ENCODE measurements around the gene PCYT1B.

The PCYT1B gene

DNA sequence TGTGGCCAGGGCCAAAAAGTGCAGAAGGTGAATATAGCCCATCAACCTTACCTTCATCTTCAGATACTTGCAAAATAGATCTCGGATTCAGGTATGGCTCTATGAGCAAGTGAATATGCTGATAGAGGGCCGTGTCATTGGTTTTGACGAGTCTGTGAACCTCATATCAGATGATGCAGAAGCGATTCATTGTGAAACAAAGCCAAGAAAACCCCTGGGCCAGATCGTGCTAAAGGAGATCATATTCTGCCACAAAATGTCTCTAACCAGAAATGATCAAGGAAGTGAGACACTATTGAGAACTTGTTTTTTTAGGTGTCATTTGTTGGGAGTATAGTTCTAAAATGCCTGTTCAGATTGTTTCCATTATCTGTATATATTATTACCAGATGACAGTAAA is 133.7 kb downstream of the PCYT1B start:
- H3K4me3 ChIP-seq (ENCODE audit: low read depth, low read length) = no peak overlapping the region
- no peak for DNase-seq (ENCODE audit: low read depth)

DNA sequence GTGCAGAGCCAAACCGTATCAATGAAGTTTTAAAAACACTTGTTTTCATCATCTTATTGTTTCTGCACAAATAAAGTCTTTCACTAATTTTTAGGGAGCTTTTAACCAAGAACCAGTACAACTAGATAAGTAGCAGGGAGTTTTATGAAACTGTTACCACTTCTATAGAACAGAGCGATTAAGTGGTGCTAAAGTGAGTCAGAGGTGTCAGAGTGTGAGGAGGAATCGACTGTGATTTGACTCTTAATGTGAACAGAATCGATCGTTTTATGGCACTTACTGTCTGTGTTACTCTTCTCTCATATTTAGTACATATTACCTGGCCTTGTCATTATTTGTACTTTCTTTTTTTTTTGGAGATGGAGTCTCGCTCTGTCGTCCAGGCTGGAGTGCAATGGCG is 138.8 kb downstream of the PCYT1B start:
- no peak for DNase-seq (ENCODE audit: low read depth)
- H3K4me3 ChIP-seq (ENCODE audit: low read depth, low read length) = no peak overlapping the region
- TF ChIP-seq, protein P1, sequence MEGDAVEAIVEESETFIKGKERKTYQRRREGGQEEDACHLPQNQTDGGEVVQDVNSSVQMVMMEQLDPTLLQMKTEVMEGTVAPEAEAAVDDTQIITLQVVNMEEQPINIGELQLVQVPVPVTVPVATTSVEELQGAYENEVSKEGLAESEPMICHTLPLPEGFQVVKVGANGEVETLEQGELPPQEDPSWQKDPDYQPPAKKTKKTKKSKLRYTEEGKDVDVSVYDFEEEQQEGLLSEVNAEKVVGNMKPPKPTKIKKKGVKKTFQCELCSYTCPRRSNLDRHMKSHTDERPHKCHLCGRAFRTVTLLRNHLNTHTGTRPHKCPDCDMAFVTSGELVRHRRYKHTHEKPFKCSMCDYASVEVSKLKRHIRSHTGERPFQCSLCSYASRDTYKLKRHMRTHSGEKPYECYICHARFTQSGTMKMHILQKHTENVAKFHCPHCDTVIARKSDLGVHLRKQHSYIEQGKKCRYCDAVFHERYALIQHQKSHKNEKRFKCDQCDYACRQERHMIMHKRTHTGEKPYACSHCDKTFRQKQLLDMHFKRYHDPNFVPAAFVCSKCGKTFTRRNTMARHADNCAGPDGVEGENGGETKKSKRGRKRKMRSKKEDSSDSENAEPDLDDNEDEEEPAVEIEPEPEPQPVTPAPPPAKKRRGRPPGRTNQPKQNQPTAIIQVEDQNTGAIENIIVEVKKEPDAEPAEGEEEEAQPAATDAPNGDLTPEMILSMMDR (conservative IDR thresholded peaks at IDR 0.05; ENCODE audit: low read depth, low read length) = no peak

More for the DNA sequence above, 133.7 kb downstream of the PCYT1B start:
- TF ChIP-seq, protein P1 (conservative IDR thresholded peaks at IDR 0.05; ENCODE audit: low read depth, low read length) = no peak
